ENCODE measurements around the gene LCT. TPM values are rescaled to one million over a fixed set of nuclear protein-coding genes. Genes with fewer than 3 reads are reported as not detected.

The LCT gene
- total and polyA plus RNA-seq, 3 experiments from 2014 or later, result 0.29 to 0.48 TPM; not detected in 1

GRCh38 chr2:135792401-135793150, 44.4 kb downstream of the LCT start:
- H3K27me3 Mint-ChIP-seq, result no peaks in the 10 kb centered on the region
- no peaks in the 10 kb centered on the region for H3K9me3 Mint-ChIP-seq
- Histone ChIP-seq H3K36me3 (ENCODE audit: insufficient read depth, low read length) (no peaks in the 10 kb centered on the region), H3K27ac (ENCODE audit: low read depth, low read length) (no peak overlapping the region), H3K27me3 (ENCODE audit: insufficient read depth, low read length, poor library complexity, severe bottlenecking) (no peaks in the 10 kb centered on the region), H3K4me1 (ENCODE audit: insufficient read depth, low read length) (peaks cover 5% of the 10 kb centered on the region), H3K4me3 (ENCODE audit: low read length) (no peak overlapping the region), H3K9me3 (ENCODE audit: low read length) (no peaks in the 10 kb centered on the region)
- DNase-seq, result no peak
- H3K4me1 Mint-ChIP-seq, result peaks cover 7 to 19% (median 14%) of the 10 kb centered on the region in 3 donors
- peaks cover 0 to 3% (median 0%) of the 10 kb centered on the region in 3 donors for H3K36me3 Mint-ChIP-seq
- H3K4me3 Mint-ChIP-seq, result peak overlapping the region in 2 of 7 donors; percentile 30 to 46
- ChIA-PET CTCF (interaction anchor here (1.2 kb wide), 1 partner anchor 10 kb away, joined by 4 read pairs; no protein-coding TSS in a partner anchor), POLR2A (no interaction called here)
- H3K27ac Mint-ChIP-seq, result peak overlapping the region in 3 of 8 donors; percentile 40 to 79 (median 48)

GRCh38 chr2:135791418-135792190, 45.4 kb downstream of the LCT start:
- Histone ChIP-seq H3K4me1 (ENCODE audit: insufficient read depth, low read length) (no peaks in the 10 kb centered on the region), H3K36me3 (ENCODE audit: insufficient read depth, low read length) (no peaks in the 10 kb centered on the region), H3K27me3 (ENCODE audit: insufficient read depth, low read length, poor library complexity, severe bottlenecking) (no peaks in the 10 kb centered on the region), H3K4me3 (ENCODE audit: low read length) (no peak overlapping the region), H3K9me3 (ENCODE audit: low read length) (no peaks in the 10 kb centered on the region), H3K27ac (ENCODE audit: low read depth, low read length) (no peak overlapping the region)
- peaks cover 4 to 17% (median 10%) of the 10 kb centered on the region in 3 donors for H3K4me1 Mint-ChIP-seq
- peaks cover 0 to 11% (median 0%) of the 10 kb centered on the region in 3 donors for H3K36me3 Mint-ChIP-seq
- H3K4me3 Mint-ChIP-seq, result no peak overlapping the region
- no peak for DNase-seq
- peak overlapping the region in 2 of 8 donors; percentile 51 to 52 for H3K27ac Mint-ChIP-seq
- ChIA-PET CTCF (interaction anchor here (1.2 kb wide), 1 partner anchor 11 kb away, joined by 4 read pairs; no protein-coding TSS in a partner anchor), POLR2A (no interaction called here)
- no peaks in the 10 kb centered on the region for H3K9me3 Mint-ChIP-seq
- no peaks in the 10 kb centered on the region for H3K27me3 Mint-ChIP-seq

- Mint-ChIP-seq H3K36me3 (peaks cover under 1 to 17% (median 5%) of the 10 kb centered on the region in 3 donors), H3K27ac (peak overlapping the region in 1 of 8 donors; percentile 3), H3K4me1 (peaks cover 4 to 17% (median 10%) of the 10 kb centered on the region in 3 donors), H3K4me3 (no peak overlapping the region), H3K9me3 (no peaks in the 10 kb centered on the region), H3K27me3 (no peaks in the 10 kb centered on the region)
- CTCF ChIA-PET, result no interaction called here
- Histone ChIP-seq H3K4me1 (ENCODE audit: insufficient read depth, low read length) (no peaks in the 10 kb centered on the region), H3K36me3 (ENCODE audit: insufficient read depth, low read length) (no peaks in the 10 kb centered on the region), H3K4me3 (ENCODE audit: low read length) (no peak overlapping the region), H3K27ac (ENCODE audit: low read depth, low read length) (no peak overlapping the region), H3K27me3 (ENCODE audit: insufficient read depth, low read length, poor library complexity, severe bottlenecking) (no peaks in the 10 kb centered on the region), H3K9me3 (ENCODE audit: low read length) (no peaks in the 10 kb centered on the region)
- DNase-seq, result no peak
- POLR2A ChIA-PET, result no interaction called here
Observed at GRCh38 chr2:135790423-135790822, 46.6 kb downstream of the LCT start.

- no peak overlapping the region for H3K27ac ChIP-seq (ENCODE audit: low read depth, low read length)
- H3K9me3 ChIP-seq (ENCODE audit: low read length), result no peaks in the 10 kb centered on the region
- Mint-ChIP-seq H3K9me3 (no peaks in the 10 kb centered on the region), H3K4me3 (no peak overlapping the region), H3K4me1 (peaks cover 0 to under 1% (median under 1%) of the 10 kb centered on the region in 3 donors), H3K36me3 (peaks cover 9 to 52% (median 19%) of the 10 kb centered on the region in 3 donors), H3K27me3 (no peaks in the 10 kb centered on the region), H3K27ac (no peak overlapping the region)
- no peaks in the 10 kb centered on the region for H3K4me1 ChIP-seq (ENCODE audit: insufficient read depth, low read length)
- H3K36me3 ChIP-seq (ENCODE audit: insufficient read depth, low read length), result peaks cover 7% of the 10 kb centered on the region
- CTCF ChIA-PET, result interaction anchor here (2.8 kb wide), 1 partner anchor 11 kb away, joined by 15 read pairs; no protein-coding TSS in a partner anchor
- H3K27me3 ChIP-seq (ENCODE audit: insufficient read depth, low read length, poor library complexity, severe bottlenecking), result no peaks in the 10 kb centered on the region
- POLR2A ChIA-PET, result interaction anchor here (0.6 kb wide), 1 partner anchor 29 kb away, joined by 3 read pairs; no protein-coding TSS in a partner anchor
- no peak overlapping the region for H3K4me3 ChIP-seq (ENCODE audit: low read length)
- no peak for DNase-seq
Observed at GRCh38 chr2:135786823-135787222, 50.2 kb downstream of the LCT start.

GRCh38 chr2:135785032-135785431, 52.0 kb downstream of the LCT start:
- no peak overlapping the region for H3K27ac ChIP-seq (ENCODE audit: low read depth, low read length)
- Mint-ChIP-seq H3K27me3 (no peaks in the 10 kb centered on the region), H3K4me1 (no peaks in the 10 kb centered on the region), H3K36me3 (peaks cover 16 to 69% (median 27%) of the 10 kb centered on the region in 3 donors), H3K27ac (peak overlapping the region in 1 of 8 donors; percentile 32), H3K9me3 (no peaks in the 10 kb centered on the region), H3K4me3 (no peak overlapping the region)
- H3K9me3 ChIP-seq (ENCODE audit: low read length), result no peaks in the 10 kb centered on the region
- no peaks in the 10 kb centered on the region for H3K27me3 ChIP-seq (ENCODE audit: insufficient read depth, low read length, poor library complexity, severe bottlenecking)
- ChIA-PET POLR2A (no interaction called here), CTCF (interaction anchor here (1.1 to 2.1 kb wide), 2 partner anchors 11 to 13 kb away, joined by 3 to 12 read pairs; no protein-coding TSS in a partner anchor)
- peaks cover 24% of the 10 kb centered on the region for H3K36me3 ChIP-seq (ENCODE audit: insufficient read depth, low read length)
- H3K4me1 ChIP-seq (ENCODE audit: insufficient read depth, low read length), result no peaks in the 10 kb centered on the region
- H3K4me3 ChIP-seq (ENCODE audit: low read length), result no peak overlapping the region
- DNase-seq, result no peak

- Histone ChIP-seq H3K9me3 (ENCODE audit: low read length) (no peaks in the 10 kb centered on the region), H3K4me3 (ENCODE audit: low read length) (no peak overlapping the region), H3K27me3 (ENCODE audit: insufficient read depth, low read length, poor library complexity, severe bottlenecking) (no peaks in the 10 kb centered on the region), H3K36me3 (ENCODE audit: insufficient read depth, low read length) (peaks cover 37% of the 10 kb centered on the region), H3K27ac (ENCODE audit: low read depth, low read length) (no peak overlapping the region), H3K4me1 (ENCODE audit: insufficient read depth, low read length) (no peaks in the 10 kb centered on the region)
- Mint-ChIP-seq H3K9me3 (no peaks in the 10 kb centered on the region), H3K36me3 (peaks cover 19 to 82% (median 27%) of the 10 kb centered on the region in 3 donors), H3K4me3 (no peak overlapping the region), H3K4me1 (no peaks in the 10 kb centered on the region), H3K27ac (peak overlapping the region in 1 of 8 donors; percentile 11), H3K27me3 (no peaks in the 10 kb centered on the region)
- no peak for DNase-seq
- CTCF ChIA-PET, result interaction anchor here (1.0 to 1.3 kb wide), 2 partner anchors 14 to 18 kb away, joined by 4 to 5 read pairs; no protein-coding TSS in a partner anchor
- POLR2A ChIA-PET, result no interaction called here
Observed at GRCh38 chr2:135783439-135783838, 53.5 kb downstream of the LCT start.

GRCh38 chr2:135782231-135782630, 54.8 kb downstream of the LCT start:
- Histone ChIP-seq H3K4me1 (ENCODE audit: insufficient read depth, low read length) (no peaks in the 10 kb centered on the region), H3K27ac (ENCODE audit: low read depth, low read length) (no peak overlapping the region), H3K27me3 (ENCODE audit: insufficient read depth, low read length, poor library complexity, severe bottlenecking) (no peaks in the 10 kb centered on the region), H3K9me3 (ENCODE audit: low read length) (no peaks in the 10 kb centered on the region), H3K36me3 (ENCODE audit: insufficient read depth, low read length) (peaks cover 45% of the 10 kb centered on the region), H3K4me3 (ENCODE audit: low read length) (no peak overlapping the region)
- CTCF ChIA-PET, result interaction anchor here (1.1 to 2.8 kb wide), 3 partner anchors 15 to 35 kb away, joined by 4 to 9 read pairs (median 5); no protein-coding TSS in a partner anchor
- peaks cover 22 to 85% (median 27%) of the 10 kb centered on the region in 3 donors for H3K36me3 Mint-ChIP-seq
- H3K4me1 Mint-ChIP-seq, result no peaks in the 10 kb centered on the region
- peak overlapping the region in 1 of 8 donors; percentile 27 for H3K27ac Mint-ChIP-seq
- DNase-seq, result no peak
- no peaks in the 10 kb centered on the region for H3K9me3 Mint-ChIP-seq
- POLR2A ChIA-PET, result no interaction called here
- no peak overlapping the region for H3K4me3 Mint-ChIP-seq
- H3K27me3 Mint-ChIP-seq, result no peaks in the 10 kb centered on the region
